ENCODE measurements around the gene RAD9A. TPM values are rescaled to one million over a fixed set of nuclear protein-coding genes. Genes with fewer than 3 reads are reported as not detected.

The RAD9A gene
- total RNA-seq, 1 experiment from 2014 or later, result 20.9 TPM

GRCh38 chr11:67441731-67442351, 50.1 kb downstream of the RAD9A start:
- no peak overlapping the region for H2AK5ac ChIP-seq (ENCODE audit: insufficient read length, low read length)
- H3K14ac ChIP-seq (ENCODE audit: insufficient read depth, low read length), result no peak overlapping the region
- H3K9me3 ChIP-seq (ENCODE audit: control insufficient read depth, low read depth, low read length), result no peaks in the 10 kb centered on the region
- Mint-ChIP-seq H3K36me3 (ENCODE audit: insufficient read depth in 1 of 3, low read depth in 3 of 3) (peaks cover 10 to 29% (median 28%) of the 10 kb centered on the region in 3 experiments; a peak in 5 of 7 replicates), H3K27me3 (ENCODE audit: low read depth) (peaks cover 5% of the 10 kb centered on the region; the same call in 1 of the 2 replicates), H3K4me3 (peak overlapping the region; percentile 84 to 94), H3K27ac (no peak overlapping the region; a peak in 1 of 7 replicates), H3K4me1 (peaks cover 0 to 11% of the 10 kb centered on the region in 2 experiments; a peak in 3 of 4 replicates), H3K9me3 (no peaks in the 10 kb centered on the region)
- no peaks in the 10 kb centered on the region for H4K20me1 ChIP-seq (ENCODE audit: control insufficient read depth, insufficient read depth, insufficient read length)
- WGBS (ENCODE audit: extremely low coverage, insufficient read length, low lambda C conversion rate), result no CpG with 5 or more reads among the region's 28 CpGs
- no peaks in the 10 kb centered on the region for H3K79me1 ChIP-seq (ENCODE audit: insufficient read depth, low read depth, low read length, poor library complexity, severe bottlenecking)
- no peak overlapping the region for H3K9ac ChIP-seq (ENCODE audit: extremely low read depth, insufficient read length, low read length)
- H3K4me1 ChIP-seq (ENCODE audit: insufficient read depth, low read length), result no peaks in the 10 kb centered on the region
- no peak overlapping the region for H2BK20ac ChIP-seq (ENCODE audit: low read depth, low read length, poor library complexity, severe bottlenecking)
- H3K79me2 ChIP-seq (ENCODE audit: insufficient read depth, low read length), result no peaks in the 10 kb centered on the region
- no peak overlapping the region for H2AFZ ChIP-seq (ENCODE audit: low read length)
- H4K8ac ChIP-seq (replicated peaks; ENCODE audit: insufficient read length, low read depth, low read length), result no peak overlapping the region
- H3T11ph ChIP-seq (ENCODE audit: low read length), result no peak overlapping the region
- no peak overlapping the region for H4K91ac ChIP-seq (ENCODE audit: insufficient read length, low read depth, low read length)
- DNase-seq, result no peak
- no peak overlapping the region for H2BK120ac ChIP-seq (ENCODE audit: low read depth, low read length, poor library complexity, severe bottlenecking)
- no peak overlapping the region for H2BK12ac ChIP-seq (ENCODE audit: insufficient read length, low read depth, low read length)
- no peak overlapping the region for H3K18ac ChIP-seq (ENCODE audit: insufficient read length, low read depth, low read length)
- H2BK5ac ChIP-seq (ENCODE audit: insufficient read length, low read length), result no peak overlapping the region
- H3K23me2 ChIP-seq (ENCODE audit: insufficient read length, low read depth, low read length, poor library complexity, severe bottlenecking), result peaks cover 4% of the 10 kb centered on the region
- H2BK15ac ChIP-seq (ENCODE audit: low read depth, low read length), result no peak overlapping the region
- no peak overlapping the region for H3K4ac ChIP-seq (ENCODE audit: low read depth, low read length)
- TF ChIP-seq CTCF (conservative IDR thresholded peaks at IDR 0.05), result no peak
- H4K5ac ChIP-seq (ENCODE audit: insufficient read length, low read depth, low read length), result no peak overlapping the region
- H3K27ac ChIP-seq (ENCODE audit: insufficient read length, low read depth, low read length), result no peak overlapping the region
- no peak overlapping the region for H3K56ac ChIP-seq (ENCODE audit: insufficient read length, low read depth, low read length)
- no peaks in the 10 kb centered on the region for H3K27me3 ChIP-seq (ENCODE audit: insufficient read depth, low read length)
- peak overlapping the region; percentile 79 for H3K4me2 ChIP-seq (ENCODE audit: insufficient read depth, insufficient read length, low read length)
- no peak overlapping the region for H3K23ac ChIP-seq (ENCODE audit: insufficient read length, low read depth, low read length)

Measured in H9 (cell line).